Dermis microvascular lymphatic vessel endothelial cell (primary cell): Measurements from ENCODE around the gene VPS26A. TPM values are rescaled to one million over a fixed set of nuclear protein-coding genes. Genes with fewer than 3 reads are reported as not detected.

ENCODE experiments used
- DNase-seq, 2 donors: peaks; one replicate each; pipeline versions ENCODE4 v3.0.0 to v3.0.0-alpha.2; 2010; ENCODE audit warnings: low read depth in 2 of 2
- total RNA-seq: library from RNA; depleted of rRNA; stranded (reverse); fragments of >200 nt; gene quantifications from 2 replicates; pipeline ENCODE4 v1.2.1, GENCODE V29; 2014

Gene VPS26A
- total RNA-seq, 1 donor from 2014 or later, result 29.4 TPM

DNA sequence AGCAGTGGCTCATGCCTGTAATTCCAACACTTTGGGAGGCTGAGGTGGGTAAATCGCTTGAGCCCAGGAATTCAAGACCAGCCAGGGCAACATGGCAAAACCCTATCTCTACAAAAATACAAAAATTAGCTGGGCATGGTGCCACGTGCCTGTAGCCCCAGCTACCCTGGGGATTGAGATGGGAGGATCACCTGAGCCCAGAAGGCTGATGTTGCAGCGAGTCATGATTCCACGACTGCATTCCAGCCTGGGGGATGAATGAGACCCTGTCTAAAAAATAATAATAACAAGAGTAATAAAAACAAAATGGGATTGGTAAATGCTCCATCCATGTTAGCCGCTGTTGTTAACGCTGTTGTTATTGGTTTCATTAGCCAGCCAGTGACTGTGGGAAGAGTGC lies 94.9 kb downstream of the VPS26A start:
- no peak for DNase-seq

GRCh38 chr10:69220041-69220451 lies 96.1 kb downstream of the VPS26A start, which contains the start of gene HKDC1:
Gene HKDC1 (plus strand): TSS chr10:69220332. CDS start chr10:69220436, 104 bp downstream.
- no peak for DNase-seq

GRCh38 chr10:69220507-69220906 lies 96.5 kb downstream of the VPS26A start:
- DNase-seq, result no peak

Other genes starting within 250 kb of the VPS26A start
- gene DDX50, start 222.9 kb upstream of the VPS26A start, total RNA-seq, result 30.6 and 33.1 TPM in 2 replicates
- gene DDX21, start 168.0 kb upstream of the VPS26A start, total RNA-seq, result 59.4 and 61.0 TPM in 2 replicates
- gene KIFBP, start 135.4 kb upstream of the VPS26A start, total RNA-seq, result 23.9 and 26.3 TPM in 2 replicates
- 218 and 298 TPM in 2 replicates for gene SRGN, start 36.1 kb upstream of the VPS26A start, total RNA-seq
- 18.4 and 18.8 TPM in 2 replicates for gene SUPV3L1, start 56.1 kb downstream of the VPS26A start, total RNA-seq
- gene HKDC1, start 96.2 kb downstream of the VPS26A start, total RNA-seq, result 0.13 TPM in 1 of 2 replicates, not detected in the other
- gene HK1, start 154.3 kb downstream of the VPS26A start, total RNA-seq, result 97.1 and 113 TPM in 2 replicates